Endodermal cell (in vitro differentiated cells): ENCODE data around the gene ST6GALNAC6. TPM values are rescaled to one million over a fixed set of nuclear protein-coding genes. Genes with fewer than 3 reads are reported as not detected.
A peak's percentile ranks its signal among the peaks of the same experiment; 100 is the strongest.

Experiments used
- DNase-seq: peaks from one replicate; pipeline ENCODE4 v3.0.0-alpha.2; 2017
- H3K27ac ChIP-seq: 2 replicates; pipeline ENCODE4 v1.5.1; 2013; ENCODE audit warnings: mild to moderate bottlenecking, low read depth, low read length, moderate library complexity
- H3K27me3 ChIP-seq: 2 replicates; pipeline ENCODE4 v1.6.1; 2013; ENCODE audit warnings: mild to moderate bottlenecking, low read length, moderate library complexity; ENCODE audit not compliant: insufficient read depth, control insufficient read depth, poor library complexity, severe bottlenecking
- H3K36me3 ChIP-seq: 2 replicates; pipeline ENCODE4 v1.7.0; 2013; ENCODE audit warnings: mild to moderate bottlenecking, low read length, moderate library complexity; ENCODE audit not compliant: control insufficient read depth, insufficient read depth
- H3K4me1 ChIP-seq: one replicate; pipeline ENCODE4 v1.7.0; 2013; ENCODE audit warnings: low read length; ENCODE audit not compliant: control insufficient read depth, insufficient read depth
- H3K4me3 ChIP-seq: 2 replicates; pipeline ENCODE4 v1.5.1; 2013; ENCODE audit warnings: mild to moderate bottlenecking, low read length, moderate library complexity
- H3K9ac ChIP-seq: 2 replicates; pipeline ENCODE4 v1.6.1; 2013; ENCODE audit warnings: mild to moderate bottlenecking, low read length, moderate library complexity; ENCODE audit not compliant: poor library complexity, severe bottlenecking; ENCODE audit errors: extremely low read depth
- H3K9me3 ChIP-seq: 2 replicates; pipeline ENCODE4 v1.6.1; 2013; ENCODE audit warnings: mild to moderate bottlenecking, low read length, moderate library complexity; ENCODE audit not compliant: control insufficient read depth
- H3K27ac Mint-ChIP-seq: 2 replicates; pipeline ENCODE4 v1.8.0; 2020; ENCODE audit warnings: mixed read lengths
- H3K27me3 Mint-ChIP-seq: 2 replicates; pipeline ENCODE4 v1.8.0; 2021; ENCODE audit warnings: mild to moderate bottlenecking, mixed read lengths; ENCODE audit not compliant: insufficient read depth
- H3K36me3 Mint-ChIP-seq: 2 replicates; pipeline ENCODE4 v1.8.0; 2020; ENCODE audit warnings: low read depth, mixed read lengths
- H3K4me1 Mint-ChIP-seq: 2 replicates; pipeline ENCODE4 v1.8.0; 2020; ENCODE audit warnings: mixed read lengths
- H3K4me3 Mint-ChIP-seq: 2 replicates; pipeline ENCODE4 v1.8.0; 2020; ENCODE audit warnings: mild to moderate bottlenecking, moderate library complexity, mixed read lengths
- H3K9me3 Mint-ChIP-seq: 2 replicates; pipeline ENCODE4 v1.8.0; 2020; ENCODE audit warnings: mild to moderate bottlenecking, mixed read lengths
- CTCF ChIP-seq: fragments of 200-600 bp; sonication (generic); conservative IDR thresholded peaks from 2 replicates; pipeline ENCODE4 v1.5.0; 2021; ENCODE audit warnings: antibody characterized with exemption, mild to moderate bottlenecking
- WGBS, 2 experiments: methylation state at CpG; one replicate each; pipeline versions ENCODE4 v1.1.5 to v1.1.7; 2013; ENCODE audit warnings: missing lambda C conversion rate in 2 of 2, mixed read lengths in 1 of 2; ENCODE audit not compliant: insufficient coverage in 1 of 2, insufficient read length in 1 of 2; 5-methylcytosine and 5-hydroxymethylcytosine counted together
- long read RNA-seq, 4 experiments: library from polyadenylated mRNA in 2 of 4; library from RNA in 1 of 4; library from capped mRNA in 1 of 4; stranded (forward) in 3 of 4; unstranded in 1 of 4; transcript quantifications; one replicate each; pipeline ENCODE4 v2.0.0, GENCODE V29; 2020 to 2021; ENCODE audit warnings: inconsistent platforms in 1 of 4
- polyA plus RNA-seq, 2 experiments: library from polyadenylated mRNA; stranded (reverse); fragments of 50-300 nt; gene quantifications; one replicate each; pipeline ENCODE4 v1.2.3, GENCODE V29; 2013
- total RNA-seq, 2 donors: library from RNA; stranded (reverse); fragmentation: NEBNext Ultra II Directional in 1 of 2; extraction: Animal tissue kit (Norgen Biotek cat#: 25700) in 1 of 2; gene quantifications; 2 replicates in 1 of 2; 3 replicates in 1 of 2; pipeline ENCODE4 v1.2.1, GENCODE V29; 2021

Gene ST6GALNAC6
- total RNA-seq = 10 to 100 TPM; 42.3 to 44.2 TPM
- polyA plus RNA-seq (2013, experiment 1 of 2) = 25.4 TPM
- polyA plus RNA-seq (2013, experiment 2 of 2) = 26.0 TPM
- long read RNA-seq, experiment 1, transcript ST6GALNAC6-204 (6 exons, 2,406 nt) = major isoform, 5 of 23 reads
- long read RNA-seq, experiment 1, partial matches to known transcripts = 4 of 23 reads
- long read RNA-seq, experiment 1, other reads (novel, unspliced or antisense) = 9 of 23 reads
- long read RNA-seq, experiment 2, transcript ST6GALNAC6-205 (7 exons, 2,460 nt) = minor isoform, 36 of 120 reads
- long read RNA-seq, experiment 2, transcript ST6GALNAC6-212 (7 exons, 2,357 nt) = minor isoform, 7 of 120 reads
- long read RNA-seq, experiment 2, transcript ST6GALNAC6-204 (6 exons, 2,406 nt) = major isoform, 54 of 120 reads
- long read RNA-seq, experiment 2, partial matches to known transcripts = 2 of 120 reads
- long read RNA-seq, experiment 2, other reads (novel, unspliced or antisense) = 16 of 120 reads
- long read RNA-seq, experiment 3, transcript ST6GALNAC6-205 (7 exons, 2,460 nt) = major isoform, 34 of 58 reads
- long read RNA-seq, experiment 3, transcript ST6GALNAC6-204 (6 exons, 2,406 nt) = minor isoform, 11 of 58 reads
- long read RNA-seq, experiment 3, partial matches to known transcripts = 1 of 58 reads
- long read RNA-seq, experiment 3, other reads (novel, unspliced or antisense) = 7 of 58 reads
- long read RNA-seq, experiment 4, partial matches to known transcripts = 20 of 29 reads
- long read RNA-seq, experiment 4, other reads (novel, unspliced or antisense) = 3 of 29 reads

- Mint-ChIP-seq H3K27ac (peak within 1 kb of the TSS; percentile 77), H3K4me3 (peak within 1 kb of the TSS; percentile 77), H3K4me1 (peaks cover 16% of the 10 kb centered on the region), H3K9me3 (peaks cover 5% of the 10 kb centered on the region), H3K36me3 (peaks cover 24% of the 10 kb centered on the region), H3K27me3 (no peaks in the 10 kb centered on the region)
- peak; percentile 84 for DNase-seq
- peaks cover 4% of the 10 kb centered on the region for H3K4me1 ChIP-seq
- H3K27me3 ChIP-seq = no peaks in the 10 kb centered on the region
- H3K27ac ChIP-seq = no peak within 1 kb of the TSS
- WGBS, 2 experiments = 2 to 16% methylated on average over 13 to 86 of the region's 89 CpGs
- peak within 1 kb of the TSS; percentile 82 for H3K4me3 ChIP-seq
- TF ChIP-seq CTCF = no peak
- peaks cover 9% of the 10 kb centered on the region for H3K9me3 ChIP-seq
- peaks cover 20% of the 10 kb centered on the region for H3K36me3 ChIP-seq
- peak within 1 kb of the TSS; percentile 60 for H3K9ac ChIP-seq
Measured at GRCh38 chr9:127899128-127899943, at the start of gene ST6GALNAC6. Gene ST6GALNAC6 (minus strand): TSS chr9:127899603. CDS start chr9:127897981, 1,622 bp downstream.

GRCh38 chr9:127947841-127948710 is 48.7 kb upstream of the ST6GALNAC6 start:
- Mint-ChIP-seq H3K36me3 (peaks cover 23% of the 10 kb centered on the region), H3K27ac (no peak overlapping the region), H3K4me3 (no peak overlapping the region), H3K4me1 (peaks cover 2% of the 10 kb centered on the region), H3K9me3 (no peaks in the 10 kb centered on the region), H3K27me3 (no peaks in the 10 kb centered on the region)
- Histone ChIP-seq H3K4me1 (no peaks in the 10 kb centered on the region), H3K9me3 (no peaks in the 10 kb centered on the region), H3K9ac (no peak overlapping the region), H3K27ac (no peak overlapping the region), H3K4me3 (no peak overlapping the region), H3K27me3 (no peaks in the 10 kb centered on the region), H3K36me3 (peaks cover 13% of the 10 kb centered on the region)
- DNase-seq = no peak
- no peak for TF ChIP-seq CTCF
- WGBS, 2 experiments = 89 to 96% methylated on average over 10 to 17 of the region's 17 CpGs
